Adrenal gland (tissue), 5 donors: ENCODE results near the gene LSM4.

ENCODE experiments used
- POLR2A ChIP-seq, 2 donors: fragments of 450-650 bp; IDR thresholded peaks; one replicate each; pipeline ENCODE4 v1.6.1; 2017; ENCODE audit warnings: antibody characterized with exemption in 2 of 2, mild to moderate bottlenecking in 2 of 2, moderate library complexity in 1 of 2
- TF ChIP-seq, protein P1 (sequence below), 6 experiments: fragments of 450-650 bp in 4 of 6; fragments of 200-600 bp in 2 of 6; sonication (generic) in 1 of 6; IDR thresholded peaks; 1 replicate in 5 of 6; 2 replicates in 1 of 6; pipeline versions ENCODE4 v1.5.1 to v1.8.0; 2016 to 2021; ENCODE audit warnings: antibody characterized with exemption in 6 of 6, mild to moderate bottlenecking in 2 of 6, moderate library complexity in 1 of 6
- donor health status: DM: no; HTN: no; CAD: no.

GRCh38 chr19:18345296-18345695, 22.4 kb upstream of the LSM4 start:
- TF ChIP-seq, protein P1, sequence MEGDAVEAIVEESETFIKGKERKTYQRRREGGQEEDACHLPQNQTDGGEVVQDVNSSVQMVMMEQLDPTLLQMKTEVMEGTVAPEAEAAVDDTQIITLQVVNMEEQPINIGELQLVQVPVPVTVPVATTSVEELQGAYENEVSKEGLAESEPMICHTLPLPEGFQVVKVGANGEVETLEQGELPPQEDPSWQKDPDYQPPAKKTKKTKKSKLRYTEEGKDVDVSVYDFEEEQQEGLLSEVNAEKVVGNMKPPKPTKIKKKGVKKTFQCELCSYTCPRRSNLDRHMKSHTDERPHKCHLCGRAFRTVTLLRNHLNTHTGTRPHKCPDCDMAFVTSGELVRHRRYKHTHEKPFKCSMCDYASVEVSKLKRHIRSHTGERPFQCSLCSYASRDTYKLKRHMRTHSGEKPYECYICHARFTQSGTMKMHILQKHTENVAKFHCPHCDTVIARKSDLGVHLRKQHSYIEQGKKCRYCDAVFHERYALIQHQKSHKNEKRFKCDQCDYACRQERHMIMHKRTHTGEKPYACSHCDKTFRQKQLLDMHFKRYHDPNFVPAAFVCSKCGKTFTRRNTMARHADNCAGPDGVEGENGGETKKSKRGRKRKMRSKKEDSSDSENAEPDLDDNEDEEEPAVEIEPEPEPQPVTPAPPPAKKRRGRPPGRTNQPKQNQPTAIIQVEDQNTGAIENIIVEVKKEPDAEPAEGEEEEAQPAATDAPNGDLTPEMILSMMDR (IDR thresholded peaks at IDR 0.05), result no peak
- no peak for TF ChIP-seq POLR2A (IDR thresholded peaks at IDR 0.05)
